ENCODE data around the gene TMEM253.

DNA sequence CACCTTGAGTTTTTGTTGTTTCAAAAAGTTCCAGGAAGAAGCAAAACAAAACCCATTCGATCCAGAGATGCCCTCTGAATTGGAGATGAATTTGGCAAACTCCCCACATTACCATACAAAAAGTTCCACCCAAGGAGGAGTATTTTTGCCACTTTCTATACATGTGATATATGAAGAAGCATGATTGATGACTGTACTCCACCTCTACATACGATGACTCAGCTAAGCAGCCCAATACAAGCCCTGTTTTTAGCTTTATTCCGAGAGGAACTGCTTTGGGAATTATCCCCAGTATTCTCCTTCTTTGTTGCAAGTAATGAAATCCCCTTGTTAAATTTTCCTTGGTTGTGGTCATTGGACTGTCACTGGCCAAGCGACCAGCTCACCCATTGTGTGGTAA, 11.4 kb downstream of the TMEM253 start:
- no peak for TF ChIP-seq POLR2A (IDR thresholded peaks at IDR 0.05; ENCODE audit: low read depth, low read length)
- TF ChIP-seq POLR2AphosphoS5 (IDR thresholded peaks at IDR 0.05; ENCODE audit: low read depth, low read length) = no peak
